ENCODE measurements around the gene SAMHD1.

Gene SAMHD1

GRCh38 chr20:36974660-36975059 lies 23.2 kb upstream of the SAMHD1 start:
- Histone ChIP-seq H3K4me2 (ENCODE audit: insufficient read depth, low read length) (peak overlapping the region; percentile 48; the same call in 1 of the 2 replicates), H3K79me2 (ENCODE audit: insufficient read depth, low read length) (no peaks in the 10 kb centered on the region), H3K9ac (ENCODE audit: low read depth, low read length) (no peak overlapping the region), H3K36me3 (ENCODE audit: insufficient read depth, low read length) (no peaks in the 10 kb centered on the region), H4K20me1 (ENCODE audit: insufficient read depth, low read length) (no peaks in the 10 kb centered on the region), H3K4me3 (ENCODE audit: low read depth in 1 of 2, low read length in 2 of 2) (no peak overlapping the region), H3K4me1 (ENCODE audit: insufficient read depth, low read length) (peaks cover 17% of the 10 kb centered on the region), H3K9me3 (ENCODE audit: insufficient read depth, low read length, severe bottlenecking) (no peaks in the 10 kb centered on the region), H3K27me3 (ENCODE audit: insufficient read depth, low read length, poor library complexity) (no peaks in the 10 kb centered on the region), H2AFZ (ENCODE audit: low read depth, low read length) (no peak overlapping the region), H3K27ac (ENCODE audit: low read length) (peak overlapping the region; percentile 78; the same call in 1 of the 2 replicates)
- ATAC-seq (ENCODE audit: insufficient read depth, low read depth) = peak; percentile 54; the same call in 2 of the 3 replicates
- TF ChIP-seq EZH2 (IDR thresholded peaks at IDR 0.05; ENCODE audit: borderline replicate concordance, low read depth, low read length, severe bottlenecking) (no peak), CTCF (IDR thresholded peaks at IDR 0.05; ENCODE audit: borderline replicate concordance, extremely low read depth, low read length, poor library complexity, severe bottlenecking) (no peak)
- DNase-seq = peak; percentile 25

GRCh38 chr20:36971103-36971502 lies 19.6 kb upstream of the SAMHD1 start:
- Histone ChIP-seq H2AFZ (ENCODE audit: low read depth, low read length) (no peak overlapping the region), H3K27ac (ENCODE audit: low read length) (no peak overlapping the region), H3K9ac (ENCODE audit: low read depth, low read length) (no peak overlapping the region), H3K4me2 (ENCODE audit: insufficient read depth, low read length) (no peak overlapping the region), H3K4me1 (ENCODE audit: insufficient read depth, low read length) (peaks cover 17% of the 10 kb centered on the region), H3K27me3 (ENCODE audit: insufficient read depth, low read length, poor library complexity) (no peaks in the 10 kb centered on the region), H3K36me3 (ENCODE audit: insufficient read depth, low read length) (no peaks in the 10 kb centered on the region), H3K79me2 (ENCODE audit: insufficient read depth, low read length) (no peaks in the 10 kb centered on the region), H3K9me3 (ENCODE audit: insufficient read depth, low read length, severe bottlenecking) (no peaks in the 10 kb centered on the region), H3K4me3 (ENCODE audit: low read depth in 1 of 2, low read length in 2 of 2) (no peak overlapping the region), H4K20me1 (ENCODE audit: insufficient read depth, low read length) (no peaks in the 10 kb centered on the region)
- DNase-seq (no peak), ATAC-seq (ENCODE audit: insufficient read depth, low read depth) (no peak)
- no peak for TF ChIP-seq CTCF (IDR thresholded peaks at IDR 0.05; ENCODE audit: borderline replicate concordance, extremely low read depth, low read length, poor library complexity, severe bottlenecking)
- TF ChIP-seq EZH2 (IDR thresholded peaks at IDR 0.05; ENCODE audit: borderline replicate concordance, low read depth, low read length, severe bottlenecking) = no peak

- no peaks in the 10 kb centered on the region for H3K27me3 ChIP-seq (ENCODE audit: insufficient read depth, low read length, poor library complexity)
- H2AFZ ChIP-seq (ENCODE audit: low read depth, low read length) = no peak overlapping the region
- no peaks in the 10 kb centered on the region for H3K9me3 ChIP-seq (ENCODE audit: insufficient read depth, low read length, severe bottlenecking)
- ATAC-seq (ENCODE audit: insufficient read depth, low read depth) = peak; percentile 57; the same call in 2 of the 3 replicates
- H3K4me2 ChIP-seq (ENCODE audit: insufficient read depth, low read length) = no peak overlapping the region
- no peak overlapping the region for H3K4me3 ChIP-seq (ENCODE audit: low read depth in 1 of 2, low read length in 2 of 2)
- H3K79me2 ChIP-seq (ENCODE audit: insufficient read depth, low read length) = no peaks in the 10 kb centered on the region
- TF ChIP-seq CTCF (IDR thresholded peaks at IDR 0.05; ENCODE audit: borderline replicate concordance, extremely low read depth, low read length, poor library complexity, severe bottlenecking) (no peak), EZH2 (IDR thresholded peaks at IDR 0.05; ENCODE audit: borderline replicate concordance, low read depth, low read length, severe bottlenecking) (no peak)
- DNase-seq = no peak
- H3K27ac ChIP-seq (ENCODE audit: low read length) = no peak overlapping the region
- H3K4me1 ChIP-seq (ENCODE audit: insufficient read depth, low read length) = peaks cover 8% of the 10 kb centered on the region
- H4K20me1 ChIP-seq (ENCODE audit: insufficient read depth, low read length) = no peaks in the 10 kb centered on the region
- H3K36me3 ChIP-seq (ENCODE audit: insufficient read depth, low read length) = no peaks in the 10 kb centered on the region
- H3K9ac ChIP-seq (ENCODE audit: low read depth, low read length) = no peak overlapping the region
Observed at GRCh38 chr20:36969478-36970186, 18.1 kb upstream of the SAMHD1 start.

Measured in DND-41 (cell line).